Heart left ventricle (tissue), 16 donors: ENCODE data around the gene REELD1. TPM values are rescaled to one million over a fixed set of nuclear protein-coding genes. Genes with fewer than 3 reads are reported as not detected.

Experiments used
- ATAC-seq, 4 donors: fragments of 200-7000 bp; cut with Tn5 transposase; one replicate each; pipeline ENCODE4 v1.9.1; 2020 to 2022; ENCODE audit warnings: moderate library complexity in 4 of 4, mild to moderate bottlenecking in 3 of 4, moderate number of reproducible peaks in 1 of 4
- DNase-seq, 5 donors: peaks; one replicate each; pipeline ENCODE4 v3.0.0-alpha.2; 2020
- H3K27ac ChIP-seq, 12 donors: fragments of 200-600 bp; sonication (generic) in 4 of 12; one replicate each; pipeline versions ENCODE4 v1.5.0 to v1.8.0; 2016 to 2022; ENCODE audit warnings: mild to moderate bottlenecking in 2 of 12
- H3K27me3 ChIP-seq, 9 donors: fragments of 200-600 bp; sonication (generic) in 2 of 9; one replicate each; pipeline versions ENCODE4 v1.5.1 to v1.8.0; 2016 to 2022; ENCODE audit warnings: mild to moderate bottlenecking in 3 of 9
- H3K36me3 ChIP-seq, 9 donors: fragments of 200-600 bp; sonication (generic) in 2 of 9; one replicate each; pipeline versions ENCODE4 v1.5.0 to v1.8.0; 2018 to 2022; ENCODE audit warnings: mild to moderate bottlenecking in 2 of 9
- H3K4me1 ChIP-seq, 12 donors: fragments of 200-600 bp; sonication (generic) in 4 of 12; one replicate each; pipeline versions ENCODE4 v1.5.0 to v1.8.0; 2016 to 2022; ENCODE audit warnings: mild to moderate bottlenecking in 3 of 12
- H3K4me3 ChIP-seq, 12 donors: fragments of 200-600 bp; sonication (generic) in 4 of 12; one replicate each; pipeline versions ENCODE4 v1.5.0 to v1.8.0; 2017 to 2022; ENCODE audit warnings: mild to moderate bottlenecking in 9 of 12, moderate library complexity in 4 of 12
- H3K9me3 ChIP-seq, 12 donors: fragments of 200-600 bp; sonication (generic) in 4 of 12; one replicate each; pipeline versions ENCODE4 v1.5.0 to v1.8.0; 2016 to 2022; ENCODE audit warnings: mild to moderate bottlenecking in 1 of 12
- POLR2A ChIP-seq, 2 donors: fragments of 450-650 bp; IDR thresholded peaks; one replicate each; pipeline ENCODE4 v1.6.1; 2017; ENCODE audit warnings: antibody characterized with exemption in 2 of 2, mild to moderate bottlenecking in 2 of 2, moderate library complexity in 2 of 2
- WGBS, 4 donors: extraction: QIAGEN DNeasy Blood & Tissue Kit in 2 of 4; methylation state at CpG; one replicate each; pipeline versions ENCODE4 v1.1.5 to v1.1.7; 2013 to 2018; 5-methylcytosine and 5-hydroxymethylcytosine counted together
- intact Hi-C, 10 donors: fragments of 100-400 bp; cut with DNase I; formaldehyde crosslinking; loops; one replicate each; pipeline versions ENCODE4 v1.11.1 to v1.14.2; 2022
- polyA plus RNA-seq, 2 donors: library from polyadenylated mRNA; stranded (reverse); fragments of 200-250 nt; gene quantifications; one replicate each; pipeline ENCODE4 v1.2.3, GENCODE V29; 2013
- total RNA-seq, 9 donors: library from RNA; depleted of rRNA in 2 of 9; stranded (reverse); fragments of >200 nt in 2 of 9; fragmentation: NEBNext Ultra II Directional in 3 of 9; extraction: Animal tissue kit (Norgen Biotek cat#: 25700) in 3 of 9; gene quantifications; one replicate each; pipeline versions ENCODE4 v1.1.0 to v1.2.4, GENCODE V29; 2016 to 2023
- TF ChIP-seq, protein P1 (sequence below), 12 donors: fragments of 200-600 bp; sonication (generic) in 4 of 12; IDR thresholded peaks; one replicate each; pipeline versions ENCODE4 v1.5.0 to v1.8.0; 2018 to 2022; ENCODE audit warnings: antibody characterized with exemption in 12 of 12, mild to moderate bottlenecking in 5 of 12
- donor health status: ischemic (EF 13 %, LVEDD 7.1; RV severe dilation, severe dysfunction).
- donor health status: healthy with polysubstance abuse.
- donor health status: DM: no; HTN: yes; CAD: no.
- donor health status: DM: no; HTN: no; CAD: no.
- donor health status: ischemic (EF 25% LVEDD 6.9; RV normal size, moderate dysfunction).
- donor health status: ischemic (EF 25% LVEDD 5.7; RV mildly dilated, moderate dysfunction).
- donor health status: healthy.
- donor health status: DM: yes; HTN: yes; CAD: no.
- donor health status: ischemic (EF 35%, LVEDD 5.7; RV mildly dilated, moderate dysfunction).
- donor health status: nonischemic (EF 11% LVEDD 7.7; RV severe dilation, severe dysfunction).
- donor health status: DM: yes; HTN: yes; CAD: no.
- donor health status: PGD.
- donor health status: ischemic (EF 29% LVEDD 5.4; RV normal size, mild dysfunction).
- donor health status: nonischemic (EF 23%, LVEDD 6.1; RV moderate dilation, normal function).

The REELD1 gene
- total and polyA plus RNA-seq, 11 donors: 0.04 to 0.84 (median 0.21) TPM; not detected in 5

DNA sequence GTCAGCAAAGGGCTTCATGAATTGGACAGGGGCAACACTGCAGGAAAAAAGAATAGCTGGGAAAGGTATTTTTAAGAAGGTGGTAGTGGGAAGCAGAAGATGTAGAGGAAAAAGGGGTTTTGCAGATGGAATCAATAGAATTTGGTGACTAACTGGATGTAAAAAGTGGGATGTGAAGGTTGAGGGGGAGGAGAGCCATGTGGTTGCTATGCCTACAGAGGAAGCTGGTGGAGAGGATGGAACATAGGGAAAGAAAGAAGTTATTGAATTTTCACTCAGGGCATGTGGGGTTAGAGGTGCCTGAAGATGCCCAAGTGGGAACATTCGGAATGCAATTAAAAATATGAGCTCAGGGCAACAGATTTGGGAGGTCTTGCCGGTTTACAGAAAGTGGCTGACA, 33.0 kb downstream of the REELD1 start:
- intact Hi-C loops: loop anchor here in 2 of 10 donors (5.0 kb wide), 2 partner anchors 80 to 90 kb away; no protein-coding TSS in a partner anchor
- H3K36me3 ChIP-seq: no peaks in the 10 kb centered on the region
- no peak overlapping the region for H3K4me3 ChIP-seq
- H3K4me1 ChIP-seq: peaks cover 0 to 31% (median 11%) of the 10 kb centered on the region in 12 donors
- no peak overlapping the region for H3K27ac ChIP-seq
- H3K27me3 ChIP-seq: no peaks in the 10 kb centered on the region
- TF ChIP-seq, protein P1, sequence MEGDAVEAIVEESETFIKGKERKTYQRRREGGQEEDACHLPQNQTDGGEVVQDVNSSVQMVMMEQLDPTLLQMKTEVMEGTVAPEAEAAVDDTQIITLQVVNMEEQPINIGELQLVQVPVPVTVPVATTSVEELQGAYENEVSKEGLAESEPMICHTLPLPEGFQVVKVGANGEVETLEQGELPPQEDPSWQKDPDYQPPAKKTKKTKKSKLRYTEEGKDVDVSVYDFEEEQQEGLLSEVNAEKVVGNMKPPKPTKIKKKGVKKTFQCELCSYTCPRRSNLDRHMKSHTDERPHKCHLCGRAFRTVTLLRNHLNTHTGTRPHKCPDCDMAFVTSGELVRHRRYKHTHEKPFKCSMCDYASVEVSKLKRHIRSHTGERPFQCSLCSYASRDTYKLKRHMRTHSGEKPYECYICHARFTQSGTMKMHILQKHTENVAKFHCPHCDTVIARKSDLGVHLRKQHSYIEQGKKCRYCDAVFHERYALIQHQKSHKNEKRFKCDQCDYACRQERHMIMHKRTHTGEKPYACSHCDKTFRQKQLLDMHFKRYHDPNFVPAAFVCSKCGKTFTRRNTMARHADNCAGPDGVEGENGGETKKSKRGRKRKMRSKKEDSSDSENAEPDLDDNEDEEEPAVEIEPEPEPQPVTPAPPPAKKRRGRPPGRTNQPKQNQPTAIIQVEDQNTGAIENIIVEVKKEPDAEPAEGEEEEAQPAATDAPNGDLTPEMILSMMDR (IDR thresholded peaks at IDR 0.05): no peak
- TF ChIP-seq POLR2A (IDR thresholded peaks at IDR 0.05): no peak
- DNase-seq (no peak), ATAC-seq (no peak)
- WGBS, 4 donors: 62 to 73% (median 68%) methylated on average over 2 of the region's 2 CpGs
- no peaks in the 10 kb centered on the region for H3K9me3 ChIP-seq

GRCh38 chr4:146252969-146253611, 38.8 kb downstream of the REELD1 start:
- ATAC-seq (no peak), DNase-seq (no peak)
- Histone ChIP-seq H3K27me3 (no peaks in the 10 kb centered on the region), H3K36me3 (peaks cover 0 to 14% (median 0%) of the 10 kb centered on the region in 9 donors), H3K27ac (no peak overlapping the region), H3K4me3 (no peak overlapping the region), H3K4me1 (peaks cover 0 to 3% (median 0%) of the 10 kb centered on the region in 12 donors), H3K9me3 (no peaks in the 10 kb centered on the region)
- no peak for TF ChIP-seq POLR2A (IDR thresholded peaks at IDR 0.05)
- TF ChIP-seq, protein P1 (IDR thresholded peaks at IDR 0.05): no peak
- intact Hi-C loops: loop anchor here in 1 of 10 donors (5.0 kb wide), 1 partner anchor 79 kb away; no protein-coding TSS in a partner anchor
- WGBS, 4 donors: 90 to 94% (median 93%) methylated on average over 5 of the region's 5 CpGs

GRCh38 chr4:146255463-146255862, 41.1 kb downstream of the REELD1 start:
- TF ChIP-seq, protein P1 (IDR thresholded peaks at IDR 0.05): no peak
- TF ChIP-seq POLR2A (IDR thresholded peaks at IDR 0.05): no peak
- Histone ChIP-seq H3K9me3 (no peaks in the 10 kb centered on the region), H3K27ac (no peak overlapping the region), H3K4me1 (peaks cover 0 to 3% (median 0%) of the 10 kb centered on the region in 12 donors), H3K27me3 (no peaks in the 10 kb centered on the region), H3K4me3 (no peak overlapping the region), H3K36me3 (peaks cover 0 to 20% (median 6%) of the 10 kb centered on the region in 9 donors)
- DNase-seq: no peak
- ATAC-seq: no peak
- 82 to 90% (median 85%) methylated on average over 1 of the region's 1 CpG for WGBS, 4 donors
- intact Hi-C loops: no loop called here

DNA sequence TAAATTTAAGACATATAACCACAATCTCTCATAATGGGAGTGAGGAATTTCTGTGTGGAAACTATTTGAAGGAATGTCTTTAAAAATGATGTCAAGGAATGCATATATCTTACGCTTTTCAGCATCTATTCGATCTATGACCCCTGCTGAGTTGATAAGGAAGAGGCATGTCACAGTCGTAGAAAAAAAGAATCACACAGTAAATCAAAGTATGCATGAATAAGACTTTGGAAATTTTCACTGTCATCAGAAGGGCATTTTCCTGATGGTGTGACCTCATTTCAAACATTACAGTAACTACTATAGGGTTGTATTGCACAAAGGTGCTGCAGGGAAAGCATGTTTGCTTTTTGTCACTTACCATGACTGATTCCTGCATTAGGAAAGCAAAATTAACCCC, 41.5 kb downstream of the REELD1 start:
- no peak for ATAC-seq
- Histone ChIP-seq H3K36me3 (peaks cover 0 to 20% (median 6%) of the 10 kb centered on the region in 9 donors), H3K27me3 (no peaks in the 10 kb centered on the region), H3K4me3 (no peak overlapping the region), H3K27ac (no peak overlapping the region), H3K4me1 (peaks cover 0 to 3% (median 0%) of the 10 kb centered on the region in 12 donors), H3K9me3 (no peaks in the 10 kb centered on the region)
- intact Hi-C loops: no loop called here
- DNase-seq: no peak
- TF ChIP-seq, protein P1 (IDR thresholded peaks at IDR 0.05): no peak
- TF ChIP-seq POLR2A (IDR thresholded peaks at IDR 0.05): no peak
- 74 to 84% (median 76%) methylated on average over 3 of the region's 3 CpGs for WGBS, 4 donors
